ENCODE measurements around the gene TJP1.

TJP1 gene

DNA sequence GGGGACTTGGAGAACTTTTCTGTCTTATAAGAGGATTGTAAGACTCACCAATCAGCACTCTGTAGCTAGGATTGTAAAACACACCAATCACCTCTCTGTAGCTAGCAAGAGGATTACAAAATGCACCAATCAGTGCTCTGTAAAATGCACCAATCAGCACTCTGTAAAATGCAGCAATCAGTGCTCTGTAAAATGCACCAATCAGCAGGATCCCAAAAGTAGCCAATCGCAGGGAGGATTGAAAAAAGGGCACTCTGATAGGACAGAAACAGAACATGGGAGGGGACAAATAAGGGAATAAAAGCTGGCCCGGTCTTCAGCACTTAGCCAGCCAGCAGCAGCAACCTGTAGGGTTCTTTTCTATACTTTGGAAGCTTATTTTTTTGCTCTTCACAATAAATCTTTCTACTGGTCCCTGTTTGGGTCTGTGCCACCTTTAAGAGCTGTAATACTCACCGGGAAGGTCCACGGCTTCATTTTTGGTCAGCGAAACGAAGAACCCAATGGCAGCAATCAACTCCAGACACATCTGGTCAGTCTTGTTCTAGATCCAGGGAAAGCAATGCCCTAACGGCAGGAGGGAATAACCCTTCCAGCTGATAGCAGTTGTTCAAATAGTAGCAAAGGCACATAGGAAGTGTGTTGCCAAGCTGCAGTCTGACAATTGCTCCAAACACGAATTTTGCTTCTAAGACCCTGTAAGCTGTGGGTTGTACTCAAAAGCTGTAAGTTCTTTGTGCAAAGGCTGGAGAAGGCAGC lies 135.6 kb downstream of the TJP1 start:
- TF ChIP-seq, protein P1, sequence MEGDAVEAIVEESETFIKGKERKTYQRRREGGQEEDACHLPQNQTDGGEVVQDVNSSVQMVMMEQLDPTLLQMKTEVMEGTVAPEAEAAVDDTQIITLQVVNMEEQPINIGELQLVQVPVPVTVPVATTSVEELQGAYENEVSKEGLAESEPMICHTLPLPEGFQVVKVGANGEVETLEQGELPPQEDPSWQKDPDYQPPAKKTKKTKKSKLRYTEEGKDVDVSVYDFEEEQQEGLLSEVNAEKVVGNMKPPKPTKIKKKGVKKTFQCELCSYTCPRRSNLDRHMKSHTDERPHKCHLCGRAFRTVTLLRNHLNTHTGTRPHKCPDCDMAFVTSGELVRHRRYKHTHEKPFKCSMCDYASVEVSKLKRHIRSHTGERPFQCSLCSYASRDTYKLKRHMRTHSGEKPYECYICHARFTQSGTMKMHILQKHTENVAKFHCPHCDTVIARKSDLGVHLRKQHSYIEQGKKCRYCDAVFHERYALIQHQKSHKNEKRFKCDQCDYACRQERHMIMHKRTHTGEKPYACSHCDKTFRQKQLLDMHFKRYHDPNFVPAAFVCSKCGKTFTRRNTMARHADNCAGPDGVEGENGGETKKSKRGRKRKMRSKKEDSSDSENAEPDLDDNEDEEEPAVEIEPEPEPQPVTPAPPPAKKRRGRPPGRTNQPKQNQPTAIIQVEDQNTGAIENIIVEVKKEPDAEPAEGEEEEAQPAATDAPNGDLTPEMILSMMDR (IDR thresholded peaks at IDR 0.05; ENCODE audit: control insufficient read depth, insufficient read depth, low read depth, low read length, missing control alignments), result no peak
- no peak for DNase-seq (ENCODE audit: low read depth)

DNA sequence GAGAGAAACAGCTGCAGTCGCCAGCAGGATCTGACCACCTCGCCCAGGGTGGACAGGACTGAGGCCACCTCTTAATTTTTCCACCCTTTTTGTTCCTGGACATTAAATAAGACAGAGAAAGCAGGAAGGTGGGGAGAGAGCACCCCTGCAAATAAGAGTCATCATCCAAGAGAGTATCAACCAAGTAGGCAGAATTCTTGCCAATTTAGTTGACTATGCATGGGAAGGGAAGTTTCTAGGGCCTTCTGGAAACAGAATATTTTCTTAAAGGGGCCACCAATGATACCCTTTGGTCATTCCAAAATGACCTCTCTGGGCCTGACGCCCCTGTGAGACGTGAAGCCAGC lies 136.2 kb downstream of the TJP1 start:
- TF ChIP-seq, protein P1 (IDR thresholded peaks at IDR 0.05; ENCODE audit: control insufficient read depth, insufficient read depth, low read depth, low read length, missing control alignments), result no peak
- DNase-seq (ENCODE audit: low read depth), result no peak
- no peak overlapping the region for H3K4me3 ChIP-seq (ENCODE audit: control insufficient read depth, low read depth, low read length)

More for the DNA sequence above, 135.6 kb downstream of the TJP1 start:
- H3K4me3 ChIP-seq (ENCODE audit: control insufficient read depth, low read depth, low read length), result no peak overlapping the region

DNA sequence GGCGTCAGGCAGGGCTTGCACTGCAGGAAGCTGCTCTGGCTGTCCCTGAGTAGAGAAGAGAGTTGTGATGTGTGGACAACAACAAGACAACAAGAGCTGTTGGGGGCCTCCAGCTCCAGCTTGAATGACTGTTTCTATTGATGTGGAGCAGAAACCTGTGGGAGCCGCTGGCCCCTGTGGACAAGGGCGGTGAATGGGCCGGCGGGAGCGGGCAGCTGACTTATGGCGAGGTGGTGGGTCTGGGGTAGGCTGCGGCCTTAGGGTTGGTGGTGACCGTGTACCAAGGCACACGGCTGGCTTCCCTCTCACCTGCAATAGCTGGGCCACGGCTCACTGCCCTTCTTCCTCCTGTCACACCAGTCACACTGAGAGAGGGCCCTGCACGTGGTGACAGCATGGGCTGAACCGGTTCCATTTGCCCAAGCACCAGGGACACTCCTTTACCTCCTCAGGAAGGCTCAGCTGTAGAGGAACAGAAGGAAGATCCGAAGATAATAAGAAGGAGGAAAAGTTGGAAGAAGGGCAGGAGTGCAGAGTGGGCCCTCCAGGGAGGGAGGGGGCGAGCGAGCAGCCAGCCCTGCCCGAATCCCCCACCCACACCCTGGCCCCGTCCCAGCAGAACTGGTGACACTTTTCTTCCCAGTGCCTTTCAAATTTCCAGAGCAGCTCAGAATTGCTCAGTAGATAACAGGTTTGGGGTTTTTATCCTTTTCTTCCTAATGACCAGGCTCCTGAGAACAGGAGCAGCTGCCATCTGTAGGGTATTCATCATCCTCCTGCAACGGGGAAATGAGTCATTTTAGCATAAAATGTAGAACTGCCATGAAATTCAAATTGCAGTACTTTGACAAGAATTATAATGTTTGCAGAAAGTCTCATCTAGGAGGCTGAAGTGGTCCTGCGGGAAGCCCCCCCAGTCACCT lies 136.9 kb downstream of the TJP1 start:
- H3K4me3 ChIP-seq (ENCODE audit: control insufficient read depth, low read depth, low read length), result no peak overlapping the region
- TF ChIP-seq, protein P1 (IDR thresholded peaks at IDR 0.05; ENCODE audit: control insufficient read depth, insufficient read depth, low read depth, low read length, missing control alignments), result no peak
- DNase-seq (ENCODE audit: low read depth), result no peak

DNA sequence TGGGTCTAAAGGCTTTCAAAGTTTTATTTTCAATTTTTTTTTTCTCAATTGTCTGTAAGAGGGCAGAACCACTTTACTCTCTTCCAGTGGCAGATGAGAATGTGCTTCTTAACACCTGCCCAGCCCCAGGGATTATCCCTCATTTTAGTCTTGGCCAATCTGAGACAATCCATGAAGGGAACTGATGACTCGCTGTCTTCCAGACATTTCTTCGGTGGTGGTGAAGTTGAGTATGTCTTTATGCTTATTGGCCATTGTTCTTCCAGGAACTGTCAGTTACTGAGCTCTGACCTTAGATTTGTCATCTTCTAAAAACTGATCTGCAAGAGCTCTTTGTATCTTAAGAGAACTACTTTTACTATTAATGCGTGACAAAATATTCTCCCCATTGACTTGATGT lies 139.5 kb downstream of the TJP1 start:
- no peak for DNase-seq (ENCODE audit: low read depth)
- TF ChIP-seq, protein P1 (IDR thresholded peaks at IDR 0.05; ENCODE audit: control insufficient read depth, insufficient read depth, low read depth, low read length, missing control alignments), result no peak
- H3K4me3 ChIP-seq (ENCODE audit: control insufficient read depth, low read depth, low read length), result no peak overlapping the region

DNA sequence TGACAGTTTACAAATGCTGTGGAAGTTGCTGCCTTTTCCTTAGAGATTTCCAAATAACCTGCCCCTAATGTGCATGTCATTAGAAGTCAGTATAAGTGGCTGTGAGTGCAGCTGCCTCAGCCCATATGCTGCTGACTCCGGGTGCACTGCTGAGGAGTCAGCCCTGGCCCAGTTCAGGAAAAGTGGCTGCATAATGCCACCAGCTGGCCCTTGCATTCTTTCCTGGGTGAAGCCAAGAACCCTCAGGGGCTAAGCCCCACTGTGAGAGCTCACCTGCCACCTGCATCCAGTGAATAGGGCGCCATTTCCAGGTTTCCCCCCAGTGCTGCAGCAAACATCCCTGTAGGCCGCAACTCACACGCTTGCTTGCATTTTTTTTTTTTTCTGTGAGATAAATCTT lies 139.9 kb downstream of the TJP1 start:
- DNase-seq (ENCODE audit: low read depth), result no peak
- no peak overlapping the region for H3K4me3 ChIP-seq (ENCODE audit: control insufficient read depth, low read depth, low read length)
- TF ChIP-seq, protein P1 (IDR thresholded peaks at IDR 0.05; ENCODE audit: control insufficient read depth, insufficient read depth, low read depth, low read length, missing control alignments), result no peak

DNA sequence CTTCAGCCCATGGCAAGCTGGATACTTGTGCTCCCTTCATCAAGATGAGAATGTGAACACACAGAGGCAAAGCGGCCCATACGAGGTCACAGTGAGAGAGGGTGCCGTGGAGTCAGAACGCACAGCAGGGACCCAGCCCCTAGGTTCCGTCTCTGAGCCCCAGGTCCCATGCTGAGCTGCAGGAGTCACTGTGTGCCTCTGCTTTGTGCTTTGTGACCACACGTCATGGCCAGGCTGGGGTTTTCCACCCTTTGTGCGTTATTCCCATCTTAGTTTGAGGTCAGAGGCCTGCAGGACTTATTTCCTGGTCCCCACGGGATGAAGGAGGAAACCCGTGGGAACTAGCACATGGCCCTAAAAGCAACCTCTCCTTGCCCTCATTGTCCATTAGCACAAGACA lies 140.3 kb downstream of the TJP1 start:
- H3K4me3 ChIP-seq (ENCODE audit: control insufficient read depth, low read depth, low read length), result no peak overlapping the region
- DNase-seq (ENCODE audit: low read depth), result no peak
- TF ChIP-seq, protein P1 (IDR thresholded peaks at IDR 0.05; ENCODE audit: control insufficient read depth, insufficient read depth, low read depth, low read length, missing control alignments), result no peak

All from AG09309 (cell line).